ENCODE results near the gene TIMM29. TPM values are rescaled to one million over a fixed set of nuclear protein-coding genes. Genes with fewer than 3 reads are reported as not detected.

TIMM29 gene
- total and polyA plus RNA-seq, 9 of the 15 experiments (the other 6 are each of a cell fraction or from before 2014, with no cell fraction given): 2.4 to 29.4 (median 16.3) TPM

DNA sequence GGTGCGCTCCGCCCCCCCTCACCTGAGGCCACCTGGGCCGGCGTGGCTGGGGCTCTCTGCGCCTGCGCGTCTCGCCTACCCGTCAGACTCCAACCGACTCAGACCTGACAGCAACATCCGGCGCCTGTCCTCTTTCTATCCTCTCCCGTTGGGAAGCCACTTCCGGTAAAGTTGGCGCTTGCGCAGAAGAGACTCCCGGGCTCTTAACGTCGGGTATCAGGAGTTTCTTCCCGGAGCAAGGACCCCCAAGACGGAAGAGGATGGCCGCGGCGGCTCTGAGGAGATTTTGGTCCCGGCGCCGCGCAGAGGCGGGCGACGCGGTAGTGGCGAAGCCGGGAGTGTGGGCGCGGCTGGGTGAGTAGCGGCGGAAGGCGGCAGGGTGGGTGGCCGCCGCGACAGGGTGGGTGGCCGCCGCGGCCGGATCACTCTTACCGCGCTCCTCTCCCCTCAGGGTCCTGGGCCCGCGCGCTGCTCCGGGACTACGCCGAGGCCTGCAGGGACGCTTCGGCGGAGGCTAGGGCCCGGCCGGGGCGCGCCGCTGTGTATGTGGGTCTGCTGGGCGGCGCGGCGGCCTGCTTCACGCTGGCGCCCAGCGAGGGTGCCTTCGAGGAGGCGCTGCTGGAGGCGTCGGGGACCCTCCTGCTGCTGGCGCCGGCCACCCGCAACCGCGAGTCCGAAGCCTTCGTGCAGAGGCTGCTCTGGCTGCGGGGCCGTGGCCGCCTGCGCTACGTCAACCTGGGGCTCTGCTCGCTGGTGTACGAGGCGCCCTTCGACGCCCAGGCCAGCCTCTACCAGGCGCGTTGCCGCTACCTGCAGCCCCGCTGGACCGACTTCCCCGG lies at the start of gene TIMM29, which contains the start of gene YIPF2 (continued):
- TF ChIP-seq, protein P1, sequence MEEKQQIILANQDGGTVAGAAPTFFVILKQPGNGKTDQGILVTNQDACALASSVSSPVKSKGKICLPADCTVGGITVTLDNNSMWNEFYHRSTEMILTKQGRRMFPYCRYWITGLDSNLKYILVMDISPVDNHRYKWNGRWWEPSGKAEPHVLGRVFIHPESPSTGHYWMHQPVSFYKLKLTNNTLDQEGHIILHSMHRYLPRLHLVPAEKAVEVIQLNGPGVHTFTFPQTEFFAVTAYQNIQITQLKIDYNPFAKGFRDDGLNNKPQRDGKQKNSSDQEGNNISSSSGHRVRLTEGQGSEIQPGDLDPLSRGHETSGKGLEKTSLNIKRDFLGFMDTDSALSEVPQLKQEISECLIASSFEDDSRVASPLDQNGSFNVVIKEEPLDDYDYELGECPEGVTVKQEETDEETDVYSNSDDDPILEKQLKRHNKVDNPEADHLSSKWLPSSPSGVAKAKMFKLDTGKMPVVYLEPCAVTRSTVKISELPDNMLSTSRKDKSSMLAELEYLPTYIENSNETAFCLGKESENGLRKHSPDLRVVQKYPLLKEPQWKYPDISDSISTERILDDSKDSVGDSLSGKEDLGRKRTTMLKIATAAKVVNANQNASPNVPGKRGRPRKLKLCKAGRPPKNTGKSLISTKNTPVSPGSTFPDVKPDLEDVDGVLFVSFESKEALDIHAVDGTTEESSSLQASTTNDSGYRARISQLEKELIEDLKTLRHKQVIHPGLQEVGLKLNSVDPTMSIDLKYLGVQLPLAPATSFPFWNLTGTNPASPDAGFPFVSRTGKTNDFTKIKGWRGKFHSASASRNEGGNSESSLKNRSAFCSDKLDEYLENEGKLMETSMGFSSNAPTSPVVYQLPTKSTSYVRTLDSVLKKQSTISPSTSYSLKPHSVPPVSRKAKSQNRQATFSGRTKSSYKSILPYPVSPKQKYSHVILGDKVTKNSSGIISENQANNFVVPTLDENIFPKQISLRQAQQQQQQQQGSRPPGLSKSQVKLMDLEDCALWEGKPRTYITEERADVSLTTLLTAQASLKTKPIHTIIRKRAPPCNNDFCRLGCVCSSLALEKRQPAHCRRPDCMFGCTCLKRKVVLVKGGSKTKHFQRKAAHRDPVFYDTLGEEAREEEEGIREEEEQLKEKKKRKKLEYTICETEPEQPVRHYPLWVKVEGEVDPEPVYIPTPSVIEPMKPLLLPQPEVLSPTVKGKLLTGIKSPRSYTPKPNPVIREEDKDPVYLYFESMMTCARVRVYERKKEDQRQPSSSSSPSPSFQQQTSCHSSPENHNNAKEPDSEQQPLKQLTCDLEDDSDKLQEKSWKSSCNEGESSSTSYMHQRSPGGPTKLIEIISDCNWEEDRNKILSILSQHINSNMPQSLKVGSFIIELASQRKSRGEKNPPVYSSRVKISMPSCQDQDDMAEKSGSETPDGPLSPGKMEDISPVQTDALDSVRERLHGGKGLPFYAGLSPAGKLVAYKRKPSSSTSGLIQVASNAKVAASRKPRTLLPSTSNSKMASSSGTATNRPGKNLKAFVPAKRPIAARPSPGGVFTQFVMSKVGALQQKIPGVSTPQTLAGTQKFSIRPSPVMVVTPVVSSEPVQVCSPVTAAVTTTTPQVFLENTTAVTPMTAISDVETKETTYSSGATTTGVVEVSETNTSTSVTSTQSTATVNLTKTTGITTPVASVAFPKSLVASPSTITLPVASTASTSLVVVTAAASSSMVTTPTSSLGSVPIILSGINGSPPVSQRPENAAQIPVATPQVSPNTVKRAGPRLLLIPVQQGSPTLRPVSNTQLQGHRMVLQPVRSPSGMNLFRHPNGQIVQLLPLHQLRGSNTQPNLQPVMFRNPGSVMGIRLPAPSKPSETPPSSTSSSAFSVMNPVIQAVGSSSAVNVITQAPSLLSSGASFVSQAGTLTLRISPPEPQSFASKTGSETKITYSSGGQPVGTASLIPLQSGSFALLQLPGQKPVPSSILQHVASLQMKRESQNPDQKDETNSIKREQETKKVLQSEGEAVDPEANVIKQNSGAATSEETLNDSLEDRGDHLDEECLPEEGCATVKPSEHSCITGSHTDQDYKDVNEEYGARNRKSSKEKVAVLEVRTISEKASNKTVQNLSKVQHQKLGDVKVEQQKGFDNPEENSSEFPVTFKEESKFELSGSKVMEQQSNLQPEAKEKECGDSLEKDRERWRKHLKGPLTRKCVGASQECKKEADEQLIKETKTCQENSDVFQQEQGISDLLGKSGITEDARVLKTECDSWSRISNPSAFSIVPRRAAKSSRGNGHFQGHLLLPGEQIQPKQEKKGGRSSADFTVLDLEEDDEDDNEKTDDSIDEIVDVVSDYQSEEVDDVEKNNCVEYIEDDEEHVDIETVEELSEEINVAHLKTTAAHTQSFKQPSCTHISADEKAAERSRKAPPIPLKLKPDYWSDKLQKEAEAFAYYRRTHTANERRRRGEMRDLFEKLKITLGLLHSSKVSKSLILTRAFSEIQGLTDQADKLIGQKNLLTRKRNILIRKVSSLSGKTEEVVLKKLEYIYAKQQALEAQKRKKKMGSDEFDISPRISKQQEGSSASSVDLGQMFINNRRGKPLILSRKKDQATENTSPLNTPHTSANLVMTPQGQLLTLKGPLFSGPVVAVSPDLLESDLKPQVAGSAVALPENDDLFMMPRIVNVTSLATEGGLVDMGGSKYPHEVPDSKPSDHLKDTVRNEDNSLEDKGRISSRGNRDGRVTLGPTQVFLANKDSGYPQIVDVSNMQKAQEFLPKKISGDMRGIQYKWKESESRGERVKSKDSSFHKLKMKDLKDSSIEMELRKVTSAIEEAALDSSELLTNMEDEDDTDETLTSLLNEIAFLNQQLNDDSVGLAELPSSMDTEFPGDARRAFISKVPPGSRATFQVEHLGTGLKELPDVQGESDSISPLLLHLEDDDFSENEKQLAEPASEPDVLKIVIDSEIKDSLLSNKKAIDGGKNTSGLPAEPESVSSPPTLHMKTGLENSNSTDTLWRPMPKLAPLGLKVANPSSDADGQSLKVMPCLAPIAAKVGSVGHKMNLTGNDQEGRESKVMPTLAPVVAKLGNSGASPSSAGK (IDR thresholded peaks at IDR 0.05): no peak
- TF ChIP-seq KAT2B (IDR thresholded peaks at IDR 0.05; ENCODE audit: low read depth, low read length) (no peak), PML (IDR thresholded peaks at IDR 0.05; ENCODE audit: low read length) (peak; percentile 41; the same call in 1 of the 2 replicates), MTA1 (IDR thresholded peaks at IDR 0.05; ENCODE audit: borderline replicate concordance) (peak; percentile 96), RBM34 (IDR thresholded peaks at IDR 0.05; ENCODE audit: borderline replicate concordance, insufficient read depth, low read length) (no peak), CREM (IDR thresholded peaks at IDR 0.05; ENCODE audit: low read depth) (peak; percentile 96), SAP30 (IDR thresholded peaks at IDR 0.05; ENCODE audit: borderline replicate concordance, insufficient read depth, low read depth, low read length, poor library complexity, severe bottlenecking) (peak; percentile 57), ETV1 (tag; conservative IDR thresholded peaks at IDR 0.05; ENCODE audit: low read depth) (peak; percentile 86), ATF7 (IDR thresholded peaks at IDR 0.05) (peak; percentile 77), RBFOX2 (IDR thresholded peaks at IDR 0.05; ENCODE audit: low read depth, low read length) (peak; percentile 90), KDM5B (IDR thresholded peaks at IDR 0.05; ENCODE audit: insufficient replicate concordance, low read depth, low read length) (peak; percentile 62), TCF7L2 (IDR thresholded peaks at IDR 0.05; ENCODE audit: low read depth, low read length) (no peak), WHSC1 (IDR thresholded peaks at IDR 0.05; ENCODE audit: low read length) (no peak), CBX2 (IDR thresholded peaks at IDR 0.05; ENCODE audit: insufficient read depth, low read length, poor library complexity, severe bottlenecking) (no peak)
- TF ChIP-seq, protein P2, sequence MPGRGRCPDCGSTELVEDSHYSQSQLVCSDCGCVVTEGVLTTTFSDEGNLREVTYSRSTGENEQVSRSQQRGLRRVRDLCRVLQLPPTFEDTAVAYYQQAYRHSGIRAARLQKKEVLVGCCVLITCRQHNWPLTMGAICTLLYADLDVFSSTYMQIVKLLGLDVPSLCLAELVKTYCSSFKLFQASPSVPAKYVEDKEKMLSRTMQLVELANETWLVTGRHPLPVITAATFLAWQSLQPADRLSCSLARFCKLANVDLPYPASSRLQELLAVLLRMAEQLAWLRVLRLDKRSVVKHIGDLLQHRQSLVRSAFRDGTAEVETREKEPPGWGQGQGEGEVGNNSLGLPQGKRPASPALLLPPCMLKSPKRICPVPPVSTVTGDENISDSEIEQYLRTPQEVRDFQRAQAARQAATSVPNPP (IDR thresholded peaks at IDR 0.05; ENCODE audit: borderline replicate concordance, insufficient read depth, insufficient read length): no peak

All from K562 (cell line).